SU-DHL-6 (cell line): Measurements from ENCODE around the gene FARS2.

ENCODE experiments used
- EZH2phosphoT487 ChIP-seq: fragments of 200-600 bp; sonication (generic), shearing (Covaris generic); conservative IDR thresholded peaks from 2 replicates; pipeline ENCODE4 v1.6.1; 2018; ENCODE audit warnings: mild to moderate bottlenecking, antibody characterized with exemption, low read length, moderate library complexity, mixed read lengths
- TF ChIP-seq, protein P1 (sequence below): fragments of 200-600 bp; sonication (generic); IDR thresholded peaks from one replicate; pipeline ENCODE4 v1.5.1; 2017; ENCODE audit warnings: antibody characterized with exemption, mild to moderate bottlenecking, low read length, moderate library complexity; ENCODE audit not compliant: insufficient read depth, poor library complexity, severe bottlenecking

DNA sequence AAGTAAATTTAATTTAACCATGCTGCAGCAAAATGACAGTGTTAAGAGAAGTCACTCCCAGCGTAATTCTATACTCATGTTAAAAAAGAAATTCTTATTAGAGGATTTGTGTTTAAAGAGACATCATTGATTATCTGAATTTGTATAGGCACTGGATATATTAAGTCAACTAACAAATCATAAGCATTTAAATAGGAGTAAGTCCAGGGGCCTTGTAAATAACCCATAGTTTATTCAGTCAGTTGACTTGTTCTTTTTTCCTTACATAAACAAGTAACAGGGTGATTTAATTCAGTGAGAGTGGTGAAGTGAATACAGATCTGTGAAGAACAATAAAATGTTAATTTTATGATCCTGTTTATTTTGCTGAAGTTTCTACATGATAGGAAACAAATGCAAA, 23.0 kb upstream of the FARS2 start:
- TF ChIP-seq, protein P1, sequence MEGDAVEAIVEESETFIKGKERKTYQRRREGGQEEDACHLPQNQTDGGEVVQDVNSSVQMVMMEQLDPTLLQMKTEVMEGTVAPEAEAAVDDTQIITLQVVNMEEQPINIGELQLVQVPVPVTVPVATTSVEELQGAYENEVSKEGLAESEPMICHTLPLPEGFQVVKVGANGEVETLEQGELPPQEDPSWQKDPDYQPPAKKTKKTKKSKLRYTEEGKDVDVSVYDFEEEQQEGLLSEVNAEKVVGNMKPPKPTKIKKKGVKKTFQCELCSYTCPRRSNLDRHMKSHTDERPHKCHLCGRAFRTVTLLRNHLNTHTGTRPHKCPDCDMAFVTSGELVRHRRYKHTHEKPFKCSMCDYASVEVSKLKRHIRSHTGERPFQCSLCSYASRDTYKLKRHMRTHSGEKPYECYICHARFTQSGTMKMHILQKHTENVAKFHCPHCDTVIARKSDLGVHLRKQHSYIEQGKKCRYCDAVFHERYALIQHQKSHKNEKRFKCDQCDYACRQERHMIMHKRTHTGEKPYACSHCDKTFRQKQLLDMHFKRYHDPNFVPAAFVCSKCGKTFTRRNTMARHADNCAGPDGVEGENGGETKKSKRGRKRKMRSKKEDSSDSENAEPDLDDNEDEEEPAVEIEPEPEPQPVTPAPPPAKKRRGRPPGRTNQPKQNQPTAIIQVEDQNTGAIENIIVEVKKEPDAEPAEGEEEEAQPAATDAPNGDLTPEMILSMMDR = no peak
- TF ChIP-seq EZH2phosphoT487 = no peak
